ENCODE data around the gene THAP4.

GRCh38 chr2:241559323-241560161 lies 77.4 kb downstream of the THAP4 start:
- TF ChIP-seq CTCF (IDR thresholded peaks at IDR 0.05; ENCODE audit: insufficient read depth, low read depth, low read length) (no peak), EZH2 (IDR thresholded peaks at IDR 0.05; ENCODE audit: insufficient read depth, low read length) (no peak)
